GM18507 (cell line): Measurements from ENCODE around the gene MBD5.

ENCODE experiments used
- DNase-seq: peaks from one replicate; pipeline ENCODE4 v3.0.0; 2011; ENCODE audit warnings: low read depth; ENCODE audit not compliant: insufficient read length; ENCODE audit errors: extremely low spot score
- FAIRE-seq: peaks from 2 replicates; lab custom pipeline; 2011; peaks lifted over from hg19 to GRCh38; lab: Jason Lieb, UNC

The MBD5 gene

GRCh38 chr2:148495586-148495985, 474.7 kb downstream of the MBD5 start:
- DNase-seq: no peak
- no peak for FAIRE-seq

- no peak for FAIRE-seq
- no peak for DNase-seq
Observed at GRCh38 chr2:148501545-148501944, 480.7 kb downstream of the MBD5 start.

GRCh38 chr2:148503516-148503915, 482.6 kb downstream of the MBD5 start:
- no peak for FAIRE-seq
- DNase-seq: no peak

DNA sequence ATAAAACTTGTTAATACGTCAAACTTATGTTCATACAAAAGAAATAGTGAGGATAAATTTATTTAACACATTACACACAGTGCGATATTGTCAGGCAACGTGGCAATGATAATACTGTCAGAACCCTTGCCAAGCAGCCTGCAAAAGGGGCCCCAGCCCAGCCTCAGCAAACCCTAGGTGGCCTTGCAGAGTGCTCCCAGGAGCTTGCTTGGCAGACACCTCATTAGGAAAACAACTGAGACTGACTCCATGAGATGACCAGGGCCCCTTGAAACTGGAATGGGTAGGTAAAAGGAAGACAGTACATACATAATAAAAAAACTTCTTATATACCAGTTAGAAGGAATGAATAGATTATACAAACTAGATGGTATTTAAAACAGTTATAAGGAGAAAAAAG, 487.1 kb downstream of the MBD5 start:
- FAIRE-seq: no peak
- no peak for DNase-seq

- no peak for FAIRE-seq
Observed at GRCh38 chr2:148508878-148509287, 488.0 kb downstream of the MBD5 start.

GRCh38 chr2:148509288-148509902, 488.5 kb downstream of the MBD5 start:
- DNase-seq (peak; percentile 73), FAIRE-seq (peak; percentile 99)

More at GRCh38 chr2:148508878-148509287, 488.0 kb downstream of the MBD5 start:
- no peak for DNase-seq

DNA sequence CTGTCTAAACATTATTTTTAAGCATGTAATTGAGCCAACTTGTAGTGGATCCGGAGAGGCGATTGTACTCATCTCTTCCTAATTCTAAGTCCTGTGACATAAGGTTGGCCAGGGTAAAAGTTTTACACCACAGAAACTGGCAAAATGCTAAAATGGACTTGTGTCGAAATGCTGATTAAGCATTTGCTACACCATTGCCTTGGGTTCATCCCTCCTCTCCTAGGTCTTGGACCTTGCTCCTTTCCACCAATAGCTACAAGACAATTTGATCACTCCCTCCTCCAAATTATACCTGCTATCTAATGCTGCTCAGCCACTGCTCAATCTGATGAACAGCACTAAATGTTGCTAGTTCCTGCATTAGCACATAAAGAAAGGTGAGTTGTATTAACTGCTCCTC, 491.0 kb downstream of the MBD5 start:
- no peak for DNase-seq
- no peak for FAIRE-seq

- FAIRE-seq (no peak), DNase-seq (no peak)
Observed at GRCh38 chr2:148512501-148512900, 491.6 kb downstream of the MBD5 start.

DNA sequence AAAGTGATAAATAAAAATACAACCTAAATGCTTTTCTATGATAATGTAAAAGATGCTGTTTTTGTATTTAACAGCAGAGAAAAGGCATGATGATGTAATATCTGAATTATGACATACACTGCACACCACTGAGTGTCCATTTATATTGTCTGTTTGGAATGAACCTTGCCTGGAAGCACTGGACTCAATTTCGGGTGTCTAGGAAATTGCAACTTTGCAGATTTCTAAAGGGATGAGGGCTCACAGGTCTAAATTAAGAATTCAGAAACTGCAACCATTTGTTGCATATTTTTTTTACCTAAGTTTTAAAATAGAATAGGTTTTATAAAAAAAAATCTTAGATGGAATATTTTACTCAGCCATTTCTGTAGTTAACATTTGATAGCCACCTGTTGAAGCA, 492.5 kb downstream of the MBD5 start:
- no peak for FAIRE-seq
- DNase-seq: no peak

- FAIRE-seq: no peak
- no peak for DNase-seq
Observed at GRCh38 chr2:148515120-148515519, 494.2 kb downstream of the MBD5 start.

- no peak for DNase-seq
Observed at GRCh38 chr2:148515976-148516375, 495.1 kb downstream of the MBD5 start.

GRCh38 chr2:148517296-148517695, 496.4 kb downstream of the MBD5 start:
- DNase-seq: no peak
- no peak for FAIRE-seq

More at GRCh38 chr2:148515976-148516375, 495.1 kb downstream of the MBD5 start:
- FAIRE-seq: peak; percentile 52

DNA sequence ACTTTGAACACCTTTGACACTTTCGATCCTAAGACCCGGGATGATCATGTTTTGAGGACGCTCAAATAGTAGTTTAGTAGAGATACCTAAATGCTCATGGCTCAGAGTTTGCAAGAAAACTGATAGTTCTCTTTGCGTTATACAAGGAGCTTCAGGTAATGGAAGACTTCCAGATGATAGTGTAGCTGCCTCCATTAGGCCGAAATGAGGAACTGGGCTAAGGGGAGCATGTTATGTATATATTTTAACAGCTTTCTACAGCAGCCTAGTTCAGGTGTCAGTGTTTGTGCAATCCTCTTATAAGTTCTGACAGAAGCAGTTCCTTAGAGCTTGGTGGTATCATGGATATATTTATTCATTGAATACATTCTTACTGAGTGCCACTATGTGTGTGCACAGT, 496.9 kb downstream of the MBD5 start:
- DNase-seq (no peak), FAIRE-seq (no peak)

- FAIRE-seq (no peak), DNase-seq (no peak)
Observed at GRCh38 chr2:148519013-148519412, 498.1 kb downstream of the MBD5 start.

- FAIRE-seq (no peak), DNase-seq (no peak)
Observed at GRCh38 chr2:148521181-148521580, 500.3 kb downstream of the MBD5 start.

- no peak for FAIRE-seq
- DNase-seq: no peak
Observed at GRCh38 chr2:148523315-148523714, 502.4 kb downstream of the MBD5 start.

DNA sequence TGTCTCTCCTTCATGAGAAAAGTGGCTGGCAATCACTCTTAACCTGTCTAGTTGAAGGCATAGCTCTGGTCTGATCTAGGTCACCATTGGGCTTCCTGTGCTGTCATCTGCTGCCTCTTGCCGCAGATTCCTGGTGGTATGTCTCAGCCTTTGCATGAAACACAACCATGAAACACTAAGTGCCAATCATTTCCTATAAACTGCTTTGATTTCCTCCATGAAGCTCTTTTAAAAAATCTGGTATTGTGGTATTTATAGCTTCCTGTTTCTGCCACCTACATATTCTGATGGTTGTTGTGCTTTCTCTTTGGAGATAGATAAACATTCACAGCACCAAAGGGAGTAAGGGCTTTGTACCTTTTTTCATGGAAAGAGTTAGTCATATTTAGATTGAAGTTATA, 503.6 kb downstream of the MBD5 start:
- no peak for FAIRE-seq
- no peak for DNase-seq

DNA sequence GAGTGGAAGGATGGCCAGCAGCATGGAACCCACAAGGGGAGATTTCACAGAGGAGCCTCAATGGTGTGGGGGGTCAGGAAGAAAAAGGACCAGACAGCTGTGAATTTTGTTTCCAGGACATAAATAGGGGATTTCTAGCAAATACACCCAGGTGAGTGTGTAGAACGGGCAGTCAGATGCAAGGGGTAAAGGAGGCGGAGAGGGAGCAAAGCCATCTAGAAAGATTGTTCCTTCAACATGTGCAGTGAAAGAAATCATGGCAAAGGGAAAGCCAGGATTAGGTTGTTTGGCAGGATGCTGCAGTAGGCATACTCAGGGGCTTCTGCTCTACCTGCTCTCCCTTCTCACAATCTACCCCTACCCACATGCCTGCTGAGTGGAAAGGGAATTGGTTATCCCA, 504.2 kb downstream of the MBD5 start:
- no peak for FAIRE-seq
- no peak for DNase-seq

DNA sequence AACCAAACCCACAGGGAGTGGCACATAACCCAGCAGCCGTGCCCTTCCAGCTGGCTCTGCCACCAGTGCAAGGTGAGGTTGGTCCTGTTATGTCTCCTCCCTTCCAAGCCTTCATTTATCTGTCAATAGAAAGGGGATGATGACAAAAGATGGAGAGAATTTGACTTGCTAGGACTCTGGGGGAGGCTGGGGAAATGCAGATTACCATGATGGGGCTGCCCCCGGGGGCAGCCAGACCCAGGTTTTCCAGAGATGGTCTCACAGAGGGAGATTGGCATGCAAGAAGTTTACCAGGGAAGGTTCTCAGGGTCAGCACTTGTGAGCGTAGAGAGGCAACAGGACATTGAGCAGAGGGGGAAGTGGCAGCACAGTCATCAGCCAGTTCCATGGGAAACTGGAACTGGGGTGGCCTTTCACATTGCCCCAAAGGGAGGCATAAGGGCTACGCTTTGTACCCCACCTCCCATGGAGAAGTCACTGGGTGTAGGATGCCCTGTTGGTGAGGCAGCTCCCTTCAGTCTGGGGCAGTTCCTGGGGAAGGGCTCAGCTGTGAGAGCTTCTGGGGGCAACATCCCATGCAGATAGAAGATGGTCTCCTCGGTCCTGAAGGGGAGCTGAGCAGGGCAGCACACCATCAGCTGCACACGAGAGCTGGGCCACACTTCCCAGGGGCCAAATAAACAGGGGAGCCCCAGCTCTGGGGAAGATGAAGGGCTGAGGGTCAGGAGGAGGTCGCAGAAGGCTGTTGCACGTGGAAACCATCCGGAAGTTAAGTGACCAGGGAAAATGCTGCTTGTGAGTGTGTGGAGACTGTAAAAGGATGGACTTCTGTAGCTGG, 505.8 kb downstream of the MBD5 start:
- DNase-seq (no peak), FAIRE-seq (no peak)

DNA sequence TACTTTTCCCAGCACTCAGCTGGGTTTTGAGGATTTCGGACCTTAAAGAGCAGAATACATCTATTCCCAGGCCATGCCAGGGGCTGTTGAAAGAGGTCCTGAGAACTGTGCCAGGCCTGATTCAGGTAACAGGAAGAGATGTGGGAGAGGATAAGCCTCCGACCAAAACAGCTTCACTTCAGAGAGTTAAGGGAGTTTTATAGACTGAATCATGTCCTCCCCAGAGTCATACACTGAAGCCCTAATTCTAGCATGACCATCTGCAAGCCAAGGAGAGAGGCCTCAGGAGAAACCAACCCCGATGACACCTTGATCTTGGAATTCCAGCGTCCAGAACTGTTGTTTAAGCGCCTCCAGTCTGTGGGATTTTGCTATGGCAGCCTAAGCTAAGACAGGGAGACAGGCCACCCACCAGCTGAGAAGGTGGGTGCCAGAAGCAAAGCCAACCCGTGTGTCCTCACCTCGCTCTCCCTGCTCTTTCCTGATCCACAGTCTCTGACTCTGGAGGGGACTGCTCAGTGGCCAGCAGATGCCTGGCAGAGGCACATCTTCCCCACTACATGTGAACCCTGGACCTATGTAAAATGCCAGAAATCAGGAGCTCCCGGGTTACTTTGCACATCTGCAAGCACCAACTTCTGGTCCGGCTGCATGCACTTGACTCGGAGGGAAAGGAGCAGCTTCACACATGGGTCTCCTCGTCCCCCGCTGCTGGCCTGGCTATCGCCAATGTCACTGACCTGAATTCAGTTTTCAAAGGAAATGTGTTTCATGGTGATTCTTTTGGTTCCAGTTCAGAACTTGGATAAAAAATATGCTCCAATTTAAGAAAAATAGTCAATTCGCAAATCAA, 506.8 kb downstream of the MBD5 start:
- FAIRE-seq: no peak

More for the DNA sequence above, 506.8 kb downstream of the MBD5 start:
- DNase-seq: no peak
